ENCODE results near the gene CUX1.
A peak's percentile ranks its signal among the peaks of the same experiment; 100 is the strongest.
"Not testable (repeated sequence)": the region's sequence is repeated elsewhere in the genome, so short reads cannot be mapped to it uniquely, and the experiment has no call there.

CUX1 gene

GRCh38 chr7:102024769-102025391 is 207.5 kb downstream of the CUX1 start:
- H2AFZ ChIP-seq (ENCODE audit: low read depth, low read length): no peak overlapping the region
- no peak overlapping the region for H3K4me2 ChIP-seq (ENCODE audit: insufficient read depth, low read length)
- H3K4me3 ChIP-seq (ENCODE audit: low read depth in 1 of 2, low read length in 2 of 2): no peak overlapping the region
- ATAC-seq (ENCODE audit: insufficient read depth, low read depth) (no peak), DNase-seq (no peak)
- H3K27ac ChIP-seq (ENCODE audit: low read length): peak overlapping the region; percentile 100
- no peak for TF ChIP-seq EZH2 (IDR thresholded peaks at IDR 0.05; ENCODE audit: borderline replicate concordance, low read depth, low read length, severe bottlenecking)
- TF ChIP-seq, protein P1, sequence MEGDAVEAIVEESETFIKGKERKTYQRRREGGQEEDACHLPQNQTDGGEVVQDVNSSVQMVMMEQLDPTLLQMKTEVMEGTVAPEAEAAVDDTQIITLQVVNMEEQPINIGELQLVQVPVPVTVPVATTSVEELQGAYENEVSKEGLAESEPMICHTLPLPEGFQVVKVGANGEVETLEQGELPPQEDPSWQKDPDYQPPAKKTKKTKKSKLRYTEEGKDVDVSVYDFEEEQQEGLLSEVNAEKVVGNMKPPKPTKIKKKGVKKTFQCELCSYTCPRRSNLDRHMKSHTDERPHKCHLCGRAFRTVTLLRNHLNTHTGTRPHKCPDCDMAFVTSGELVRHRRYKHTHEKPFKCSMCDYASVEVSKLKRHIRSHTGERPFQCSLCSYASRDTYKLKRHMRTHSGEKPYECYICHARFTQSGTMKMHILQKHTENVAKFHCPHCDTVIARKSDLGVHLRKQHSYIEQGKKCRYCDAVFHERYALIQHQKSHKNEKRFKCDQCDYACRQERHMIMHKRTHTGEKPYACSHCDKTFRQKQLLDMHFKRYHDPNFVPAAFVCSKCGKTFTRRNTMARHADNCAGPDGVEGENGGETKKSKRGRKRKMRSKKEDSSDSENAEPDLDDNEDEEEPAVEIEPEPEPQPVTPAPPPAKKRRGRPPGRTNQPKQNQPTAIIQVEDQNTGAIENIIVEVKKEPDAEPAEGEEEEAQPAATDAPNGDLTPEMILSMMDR (IDR thresholded peaks at IDR 0.05; ENCODE audit: borderline replicate concordance, extremely low read depth, low read length, poor library complexity, severe bottlenecking): no peak
- H3K9me3 ChIP-seq (ENCODE audit: insufficient read depth, low read length, severe bottlenecking): no peaks in the 10 kb centered on the region
- no peaks in the 10 kb centered on the region for H4K20me1 ChIP-seq (ENCODE audit: insufficient read depth, low read length)
- no peaks in the 10 kb centered on the region for H3K27me3 ChIP-seq (ENCODE audit: insufficient read depth, low read length, poor library complexity)
- H3K4me1 ChIP-seq (ENCODE audit: insufficient read depth, low read length): peaks cover 83% of the 10 kb centered on the region
- peaks cover 82% of the 10 kb centered on the region for H3K79me2 ChIP-seq (ENCODE audit: insufficient read depth, low read length)
- peaks cover 25% of the 10 kb centered on the region for H3K36me3 ChIP-seq (ENCODE audit: insufficient read depth, low read length)
- H3K9ac ChIP-seq (ENCODE audit: low read depth, low read length): peak overlapping the region; percentile 35; the same call in 1 of the 2 replicates

- not testable (repeated sequence) for H3K4me3 ChIP-seq (ENCODE audit: low read depth in 1 of 2, low read length in 2 of 2); H4K20me1 ChIP-seq (ENCODE audit: insufficient read depth, low read length); H2AFZ ChIP-seq (ENCODE audit: low read depth, low read length); ATAC-seq (ENCODE audit: insufficient read depth, low read depth); H3K27me3 ChIP-seq (ENCODE audit: insufficient read depth, low read length, poor library complexity); H3K4me2 ChIP-seq (ENCODE audit: insufficient read depth, low read length); H3K9ac ChIP-seq (ENCODE audit: low read depth, low read length); DNase-seq; H3K9me3 ChIP-seq (ENCODE audit: insufficient read depth, low read length, severe bottlenecking)
- peaks cover 31% of the 10 kb centered on the region for H3K36me3 ChIP-seq (ENCODE audit: insufficient read depth, low read length)
- peaks cover 89% of the 10 kb centered on the region for H3K4me1 ChIP-seq (ENCODE audit: insufficient read depth, low read length)
- peak overlapping the region; percentile 100 for H3K27ac ChIP-seq (ENCODE audit: low read length)
- H3K79me2 ChIP-seq (ENCODE audit: insufficient read depth, low read length): peaks cover 81% of the 10 kb centered on the region
These were observed 208.4 kb downstream of the CUX1 start for GRCh38 chr7:102025777-102026176.

DNA sequence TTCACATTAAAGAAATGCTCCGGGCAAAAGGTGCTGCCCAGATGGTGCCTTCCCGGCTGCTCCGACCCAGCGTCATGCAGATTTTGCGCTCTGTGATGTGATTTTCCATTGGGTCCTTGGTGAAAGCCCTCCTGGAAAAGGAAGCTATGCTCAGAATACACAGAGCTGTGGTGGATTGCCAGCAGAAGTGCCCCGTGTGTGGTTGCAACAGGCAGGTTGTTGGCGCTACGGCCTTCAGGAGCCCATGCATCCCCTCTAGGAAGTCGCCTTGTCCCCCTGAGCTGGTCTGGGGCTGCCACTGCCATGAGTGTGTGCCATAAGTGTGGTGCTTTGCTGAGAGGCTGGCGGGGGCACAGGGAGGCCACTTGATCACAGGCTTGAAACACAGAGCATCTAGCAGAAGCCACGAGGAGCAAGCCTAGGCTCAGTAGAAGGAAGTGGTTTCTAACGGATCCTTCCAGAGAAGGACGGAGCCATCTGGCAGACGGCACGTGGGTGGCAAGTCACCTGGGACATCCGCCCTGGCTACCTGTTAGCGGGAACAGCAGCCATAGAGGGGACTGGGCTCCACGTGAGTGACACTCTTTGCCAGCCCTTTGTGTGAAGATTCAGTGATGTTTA is 210.9 kb downstream of the CUX1 start:
- peaks cover 66% of the 10 kb centered on the region for H3K79me2 ChIP-seq (ENCODE audit: insufficient read depth, low read length)
- DNase-seq (peak; percentile 96), ATAC-seq (ENCODE audit: insufficient read depth, low read depth) (peak; percentile 95)
- TF ChIP-seq, protein P1 (IDR thresholded peaks at IDR 0.05; ENCODE audit: borderline replicate concordance, extremely low read depth, low read length, poor library complexity, severe bottlenecking): no peak
- TF ChIP-seq EZH2 (IDR thresholded peaks at IDR 0.05; ENCODE audit: borderline replicate concordance, low read depth, low read length, severe bottlenecking): no peak
- H3K27ac ChIP-seq (ENCODE audit: low read length): peak overlapping the region; percentile 100
- peak overlapping the region; percentile 53 for H3K4me2 ChIP-seq (ENCODE audit: insufficient read depth, low read length)
- no peaks in the 10 kb centered on the region for H3K9me3 ChIP-seq (ENCODE audit: insufficient read depth, low read length, severe bottlenecking)
- H3K9ac ChIP-seq (ENCODE audit: low read depth, low read length): peak overlapping the region; percentile 74
- H3K27me3 ChIP-seq (ENCODE audit: insufficient read depth, low read length, poor library complexity): no peaks in the 10 kb centered on the region
- peak overlapping the region; percentile 51 for H2AFZ ChIP-seq (ENCODE audit: low read depth, low read length)
- peaks cover 72% of the 10 kb centered on the region for H3K4me1 ChIP-seq (ENCODE audit: insufficient read depth, low read length)
- peaks cover 26% of the 10 kb centered on the region for H3K36me3 ChIP-seq (ENCODE audit: insufficient read depth, low read length)
- H4K20me1 ChIP-seq (ENCODE audit: insufficient read depth, low read length): no peaks in the 10 kb centered on the region
- peak overlapping the region in 1 of 2 experiments; percentile 33; a peak in 2 of 4 replicates for H3K4me3 ChIP-seq (ENCODE audit: low read depth in 1 of 2, low read length in 2 of 2)

DNA sequence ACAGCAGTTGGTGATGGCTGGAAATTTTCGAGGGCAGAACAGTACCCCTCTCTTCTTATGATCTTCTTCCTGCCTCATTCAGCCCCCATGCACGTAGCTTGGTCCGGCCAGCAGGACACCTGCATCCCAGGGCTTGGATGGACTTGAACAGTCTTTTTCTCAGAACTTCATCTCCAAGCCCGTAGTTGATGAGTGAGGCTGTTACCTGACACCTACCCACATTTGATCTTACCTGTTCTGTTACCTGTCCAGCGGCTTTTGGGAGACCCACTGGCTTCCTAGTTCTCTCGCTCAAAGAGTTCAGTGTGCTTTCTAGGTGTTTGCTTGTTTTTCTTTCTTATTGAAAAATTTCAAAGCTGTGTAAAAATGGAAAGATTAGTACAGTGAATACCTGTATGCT is 212.2 kb downstream of the CUX1 start:
- no peak for DNase-seq
- TF ChIP-seq, protein P1 (IDR thresholded peaks at IDR 0.05; ENCODE audit: borderline replicate concordance, extremely low read depth, low read length, poor library complexity, severe bottlenecking): no peak
- TF ChIP-seq EZH2 (IDR thresholded peaks at IDR 0.05; ENCODE audit: borderline replicate concordance, low read depth, low read length, severe bottlenecking): no peak
- no peak overlapping the region for H3K4me2 ChIP-seq (ENCODE audit: insufficient read depth, low read length)
- no peaks in the 10 kb centered on the region for H3K27me3 ChIP-seq (ENCODE audit: insufficient read depth, low read length, poor library complexity)
- ATAC-seq (ENCODE audit: insufficient read depth, low read depth): no peak
- H3K36me3 ChIP-seq (ENCODE audit: insufficient read depth, low read length): peaks cover 26% of the 10 kb centered on the region
- H3K27ac ChIP-seq (ENCODE audit: low read length): peak overlapping the region; percentile 100
- no peak overlapping the region for H3K4me3 ChIP-seq (ENCODE audit: low read depth in 1 of 2, low read length in 2 of 2)
- H2AFZ ChIP-seq (ENCODE audit: low read depth, low read length): no peak overlapping the region
- peaks cover 56% of the 10 kb centered on the region for H3K79me2 ChIP-seq (ENCODE audit: insufficient read depth, low read length)
- no peaks in the 10 kb centered on the region for H4K20me1 ChIP-seq (ENCODE audit: insufficient read depth, low read length)
- H3K9ac ChIP-seq (ENCODE audit: low read depth, low read length): peak overlapping the region; percentile 10; the same call in 1 of the 2 replicates
- peaks cover 59% of the 10 kb centered on the region for H3K4me1 ChIP-seq (ENCODE audit: insufficient read depth, low read length)
- no peaks in the 10 kb centered on the region for H3K9me3 ChIP-seq (ENCODE audit: insufficient read depth, low read length, severe bottlenecking)
